22Rv1 (cell line): ENCODE results near the gene NOC2L.

Source experiments
- H3K27ac ChIP-seq: fragments of 450-650 bp; 2 replicates; pipeline ENCODE4 v1.5.1; 2017
- ZFX ChIP-seq: fragments of 450-650 bp; IDR thresholded peaks from 2 replicates; pipeline ENCODE4 v1.6.1; 2017; ENCODE audit warnings: antibody characterized with exemption, borderline replicate concordance
- TF ChIP-seq, protein P1 (sequence below): fragments of 450-650 bp; IDR thresholded peaks from 2 replicates; pipeline ENCODE4 v1.5.1; 2017; ENCODE audit warnings: mild to moderate bottlenecking

Gene NOC2L

DNA sequence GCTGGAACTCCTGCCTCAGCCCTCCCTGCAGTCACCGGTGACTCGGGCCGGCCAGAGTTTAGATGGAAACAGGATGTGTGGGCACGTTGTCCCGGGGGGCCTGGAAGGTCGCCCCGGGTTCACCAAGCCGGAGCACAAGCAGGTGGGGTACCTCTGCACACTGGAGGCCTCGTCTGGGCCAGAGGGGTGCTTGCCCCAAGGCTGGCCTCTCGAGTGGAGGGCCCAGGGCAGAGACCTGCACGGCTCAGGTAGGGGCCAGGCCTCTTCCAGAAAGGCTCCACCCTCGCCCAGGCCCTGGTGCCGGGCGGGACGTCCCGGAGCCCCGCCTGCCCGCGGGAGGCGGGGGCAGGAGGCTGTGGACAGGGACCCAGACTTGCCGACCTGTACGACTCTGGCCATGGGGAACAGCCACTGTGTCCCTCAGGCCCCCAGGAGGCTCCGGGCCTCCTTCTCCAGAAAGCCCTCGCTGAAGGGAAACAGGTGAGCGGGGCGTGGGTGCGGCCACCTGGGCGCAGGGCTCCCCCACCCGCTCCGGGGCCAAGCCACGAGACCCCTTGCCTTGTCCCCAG is 7.2 kb upstream of the NOC2L start, which contains the start of gene PLEKHN1:
TSS of gene PLEKHN1 (plus strand) at position 348 of the 569 bp plus-strand sequence. CDS start at position 398, 50 bp downstream.
- peak within 1 kb of the TSS; percentile 89 for H3K27ac ChIP-seq

DNA sequence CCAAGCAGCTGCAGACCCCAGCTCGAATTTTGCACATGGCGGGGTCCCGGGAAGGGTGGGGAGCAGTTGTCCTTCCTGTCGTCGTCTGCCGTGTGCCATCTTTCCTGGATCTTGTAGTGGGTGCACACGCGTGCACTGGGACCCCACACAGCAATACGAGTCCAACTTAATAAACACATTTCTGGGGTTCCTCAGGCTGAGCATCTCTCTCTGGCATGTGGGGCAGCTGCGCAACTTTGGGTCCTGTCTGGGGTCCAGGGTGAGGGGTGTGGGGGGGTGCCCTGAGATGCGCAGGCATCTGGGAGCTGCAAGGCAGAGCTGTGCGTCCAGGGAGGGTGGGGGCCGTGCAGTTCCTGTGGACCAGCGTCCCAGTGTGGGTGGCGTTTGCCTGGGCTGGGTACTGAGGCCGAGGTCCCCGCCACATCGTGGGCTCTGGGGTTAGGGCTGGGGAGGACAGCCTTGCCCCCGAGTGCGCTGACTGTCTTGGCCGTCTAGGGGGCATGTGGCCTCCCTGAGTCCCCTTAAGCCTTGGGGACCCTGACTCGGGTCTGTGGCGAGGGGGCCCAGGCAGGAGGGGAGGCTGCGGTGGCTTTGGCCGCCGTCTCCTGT is 6.6 kb upstream of the NOC2L start:
- no peak for TF ChIP-seq ZFX
- TF ChIP-seq, protein P1, sequence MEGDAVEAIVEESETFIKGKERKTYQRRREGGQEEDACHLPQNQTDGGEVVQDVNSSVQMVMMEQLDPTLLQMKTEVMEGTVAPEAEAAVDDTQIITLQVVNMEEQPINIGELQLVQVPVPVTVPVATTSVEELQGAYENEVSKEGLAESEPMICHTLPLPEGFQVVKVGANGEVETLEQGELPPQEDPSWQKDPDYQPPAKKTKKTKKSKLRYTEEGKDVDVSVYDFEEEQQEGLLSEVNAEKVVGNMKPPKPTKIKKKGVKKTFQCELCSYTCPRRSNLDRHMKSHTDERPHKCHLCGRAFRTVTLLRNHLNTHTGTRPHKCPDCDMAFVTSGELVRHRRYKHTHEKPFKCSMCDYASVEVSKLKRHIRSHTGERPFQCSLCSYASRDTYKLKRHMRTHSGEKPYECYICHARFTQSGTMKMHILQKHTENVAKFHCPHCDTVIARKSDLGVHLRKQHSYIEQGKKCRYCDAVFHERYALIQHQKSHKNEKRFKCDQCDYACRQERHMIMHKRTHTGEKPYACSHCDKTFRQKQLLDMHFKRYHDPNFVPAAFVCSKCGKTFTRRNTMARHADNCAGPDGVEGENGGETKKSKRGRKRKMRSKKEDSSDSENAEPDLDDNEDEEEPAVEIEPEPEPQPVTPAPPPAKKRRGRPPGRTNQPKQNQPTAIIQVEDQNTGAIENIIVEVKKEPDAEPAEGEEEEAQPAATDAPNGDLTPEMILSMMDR: no peak
- H3K27ac ChIP-seq: peak overlapping the region; percentile 89

More for the DNA sequence above, 7.2 kb upstream of the NOC2L start, which contains the start of gene PLEKHN1:
- no peak for TF ChIP-seq ZFX
- TF ChIP-seq, protein P1: no peak

DNA sequence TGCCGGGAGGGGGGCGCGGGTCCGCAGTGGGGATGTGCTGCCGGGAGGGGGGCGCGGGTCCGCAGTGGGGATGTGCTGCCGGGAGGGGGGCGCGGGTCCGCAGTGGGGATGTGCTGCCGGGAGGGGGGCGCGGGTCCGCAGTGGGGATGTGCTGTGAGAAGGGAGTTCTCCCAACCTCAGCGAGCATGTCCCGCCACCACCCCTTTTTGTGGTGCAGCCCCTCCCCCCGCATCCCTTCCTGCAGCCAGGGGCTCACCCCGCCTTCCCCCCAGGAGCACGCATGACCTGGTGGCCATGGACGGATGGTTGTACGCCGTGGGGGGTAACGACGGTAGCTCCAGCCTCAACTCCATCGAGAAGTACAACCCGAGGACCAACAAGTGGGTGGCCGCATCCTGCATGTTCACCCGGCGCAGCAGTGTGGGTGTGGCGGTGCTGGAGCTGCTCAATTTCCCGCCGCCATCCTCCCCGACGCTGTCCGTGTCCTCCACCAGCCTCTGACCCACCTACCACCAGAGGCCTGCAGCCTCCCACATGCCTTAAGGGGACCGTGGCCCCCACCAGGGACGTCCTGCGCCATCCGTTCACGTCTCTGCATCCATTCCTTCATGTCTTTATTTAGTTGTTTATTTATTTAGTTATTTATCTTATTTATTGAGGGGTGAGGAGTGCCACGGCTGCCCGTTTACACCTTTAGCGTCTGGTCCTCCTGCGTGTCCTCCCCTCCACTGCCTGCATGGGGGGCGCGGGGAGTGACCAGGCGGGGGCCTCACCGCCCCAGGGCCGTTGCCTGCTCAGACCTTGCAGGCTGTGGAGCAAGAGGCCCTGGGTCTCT is 5.9 kb upstream of the NOC2L start:
- H3K27ac ChIP-seq: no peak overlapping the region
- no peak for TF ChIP-seq ZFX
- TF ChIP-seq, protein P1: no peak

DNA sequence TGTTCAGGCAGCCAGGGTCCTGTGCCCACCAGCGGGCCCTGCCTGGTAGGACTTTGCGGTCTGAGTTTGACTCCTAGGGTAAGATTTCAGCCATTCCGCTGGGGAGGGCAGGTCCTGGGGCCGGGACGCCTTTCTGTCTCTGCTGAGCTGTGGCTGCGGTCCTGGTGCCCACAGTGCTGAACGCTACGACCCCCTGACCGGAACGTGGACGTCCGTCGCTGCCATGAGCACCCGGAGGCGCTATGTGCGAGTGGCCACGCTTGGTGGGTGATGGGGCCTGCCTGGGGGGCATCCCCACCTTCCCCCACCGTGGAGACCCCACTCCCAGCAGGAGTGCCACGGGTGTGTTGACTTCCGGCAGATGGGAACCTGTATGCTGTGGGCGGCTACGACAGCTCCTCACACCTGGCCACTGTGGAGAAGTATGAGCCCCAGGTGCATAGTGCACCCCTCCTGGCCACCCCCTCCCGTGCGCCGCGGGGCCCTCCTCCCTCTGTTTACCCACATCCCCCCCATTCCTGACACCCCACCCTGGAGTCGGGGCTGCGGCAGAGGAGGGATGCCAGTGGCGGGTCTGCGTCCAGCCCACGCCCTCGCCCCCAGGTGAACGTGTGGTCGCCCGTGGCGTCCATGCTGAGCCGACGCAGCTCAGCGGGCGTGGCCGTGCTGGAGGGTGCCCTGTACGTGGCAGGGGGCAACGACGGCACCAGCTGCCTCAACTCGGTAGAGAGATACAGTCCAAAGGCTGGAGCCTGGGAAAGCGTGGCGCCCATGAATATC is 4.9 kb upstream of the NOC2L start:
- no peak overlapping the region for H3K27ac ChIP-seq
- TF ChIP-seq, protein P1: no peak
- no peak for TF ChIP-seq ZFX

DNA sequence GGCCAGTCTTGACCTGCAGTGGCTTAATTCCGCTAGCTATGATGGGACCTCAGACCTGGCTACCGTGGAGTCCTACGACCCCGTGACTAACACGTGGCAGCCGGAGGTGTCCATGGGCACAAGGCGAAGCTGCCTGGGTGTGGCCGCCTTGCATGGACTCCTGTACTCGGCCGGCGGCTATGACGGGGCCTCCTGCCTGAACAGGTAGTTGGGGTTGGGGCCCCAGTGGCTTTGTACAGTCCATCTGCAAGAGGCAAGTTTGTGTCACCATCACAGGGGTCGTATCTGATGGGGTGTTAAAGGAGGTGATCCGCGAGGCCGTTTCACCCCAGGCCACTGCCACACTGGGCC is 4.2 kb upstream of the NOC2L start:
- TF ChIP-seq ZFX: no peak
- TF ChIP-seq, protein P1: no peak
- no peak overlapping the region for H3K27ac ChIP-seq

DNA sequence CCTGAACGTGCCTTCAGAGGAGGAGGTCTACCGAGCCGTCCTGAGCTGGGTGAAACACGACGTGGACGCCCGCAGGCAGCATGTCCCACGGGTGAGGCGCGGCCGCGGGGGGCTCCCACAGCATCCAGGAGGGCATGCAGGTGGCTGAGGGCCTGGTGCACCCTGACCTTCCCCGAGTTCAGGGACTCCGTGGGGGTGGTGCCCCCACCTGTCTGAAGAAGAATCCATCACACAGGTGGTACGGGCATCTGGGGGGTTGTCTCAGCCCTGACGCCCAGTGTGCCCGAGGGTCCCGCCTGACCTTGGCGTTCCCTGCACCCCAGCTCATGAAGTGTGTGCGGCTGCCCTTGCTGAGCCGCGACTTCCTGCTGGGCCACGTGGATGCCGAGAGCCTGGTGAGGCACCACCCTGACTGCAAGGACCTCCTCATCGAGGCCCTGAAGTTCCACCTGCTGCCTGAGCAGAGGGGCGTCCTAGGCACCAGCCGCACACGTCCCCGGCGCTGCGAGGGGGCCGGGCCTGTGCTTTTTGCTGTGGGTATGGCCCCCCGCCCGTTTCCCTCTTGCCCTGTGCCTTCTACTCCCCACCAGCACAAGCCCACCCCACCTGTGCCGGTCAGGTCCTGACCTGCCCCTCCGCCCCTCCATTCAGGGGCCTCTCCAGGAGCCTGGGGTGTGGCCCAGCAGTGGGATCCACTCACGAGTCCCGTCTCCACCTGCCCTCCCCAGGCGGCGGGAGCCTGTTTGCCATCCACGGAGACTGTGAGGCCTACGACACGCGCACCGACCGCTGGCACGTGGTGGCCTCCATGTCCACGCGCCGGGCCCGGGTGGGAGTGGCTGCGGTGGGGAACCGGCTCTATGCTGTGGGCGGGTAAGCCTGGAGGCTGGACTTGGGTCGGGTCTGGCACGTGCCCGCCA is 3.6 kb upstream of the NOC2L start:
- H3K27ac ChIP-seq: no peak overlapping the region
- TF ChIP-seq, protein P1: no peak
- TF ChIP-seq ZFX: no peak
